Endothelial cell of umbilical vein (primary cell): ENCODE results near the gene SPTB. TPM values are rescaled to one million over a fixed set of nuclear protein-coding genes. Genes with fewer than 3 reads are reported as not detected.

ENCODE experiments used
- BruUV-seq: library from RNA; stranded (reverse); fragments of 400-500 nt; replicated peaks from 2 replicates; lab custom pipeline; 2021; lab: Mats Ljungman, UMichigan
- CTCF ChIA-PET: fragments of 300-600, 350-600 bp; sonication (Branson Sonifier 250); formaldehyde crosslinking; loops from one replicate; lab custom pipeline; 2021; ENCODE audit warnings: antibody characterized with exemption, inconsistent platforms; lab: Charles Lee
- POLR2A ChIA-PET: fragments of 300-600, 350-600 bp; sonication (Branson Sonifier 250); formaldehyde crosslinking; loops from one replicate; lab custom pipeline; 2021; ENCODE audit warnings: antibody characterized with exemption, inconsistent platforms; lab: Charles Lee
- DNase-seq: peaks from one replicate; pipeline ENCODE4 v3.0.0-alpha.2; 2011; ENCODE audit warnings: low read depth, low spot score
- FAIRE-seq: peaks from 2 replicates; lab custom pipeline; 2011; peaks lifted over from hg19 to GRCh38; lab: Jason Lieb, UNC
- H2AFZ ChIP-seq: 2 replicates; pipeline ENCODE4 v1.6.0; 2012; ENCODE audit warnings: low read depth, low read length, control low read depth, inconsistent platforms
- H3K27ac ChIP-seq: 2 replicates; pipeline ENCODE4 v1.5.1; 2011; ENCODE audit warnings: low read depth, mild to moderate bottlenecking, control low read depth, low read length, moderate library complexity; ENCODE audit not compliant: insufficient read depth
- H3K27me3 ChIP-seq, 2 experiments: 2 replicates each; pipeline versions ENCODE4 v1.6.0 to v1.6.1; 2011; ENCODE audit warnings: low read length in 2 of 2, mixed read lengths in 1 of 2; ENCODE audit not compliant: control insufficient read depth in 2 of 2, insufficient read depth in 2 of 2
- H3K36me3 ChIP-seq, 2 experiments: 2 replicates in 1 of 2; 3 replicates in 1 of 2; pipeline ENCODE4 v1.5.1; 2011; ENCODE audit warnings: low read length in 2 of 2, mild to moderate bottlenecking in 1 of 2, moderate library complexity in 1 of 2; ENCODE audit not compliant: control insufficient read depth in 2 of 2, insufficient read depth in 2 of 2; ENCODE audit errors: extremely low read depth in 1 of 2
- H3K4me1 ChIP-seq: 3 replicates; pipeline ENCODE4 v1.5.1; 2011; ENCODE audit warnings: mild to moderate bottlenecking, low read length; ENCODE audit not compliant: control insufficient read depth, insufficient read depth; ENCODE audit errors: extremely low read depth
- H3K4me2 ChIP-seq: 2 replicates; pipeline ENCODE4 v1.6.1; 2011; ENCODE audit warnings: low read length, control low read depth, mixed read lengths; ENCODE audit not compliant: insufficient read depth
- H3K4me3 ChIP-seq, 3 experiments: fragments of 200-600 bp in 1 of 3; sonication (generic), shearing (Covaris generic) in 1 of 3; replicated peaks in 1 of 3; 2 replicates each; pipeline ENCODE4 v1.5.1; 2011 to 2016; ENCODE audit warnings: control low read depth in 3 of 3, low read length in 3 of 3, mild to moderate bottlenecking in 2 of 3, inconsistent platforms in 1 of 3, low read depth in 1 of 3, moderate library complexity in 1 of 3; ENCODE audit not compliant: insufficient read depth in 1 of 3
- H3K79me2 ChIP-seq: 2 replicates; pipeline ENCODE4 v1.6.0; 2012; ENCODE audit warnings: low read length, inconsistent platforms; ENCODE audit not compliant: control insufficient read depth, insufficient read depth
- H3K9ac ChIP-seq: replicated peaks from 2 replicates; pipeline ENCODE3; 2011; ENCODE audit warnings: low read length, control low read depth; ENCODE audit not compliant: insufficient read depth; ENCODE audit errors: extremely low read depth
- H3K9me1 ChIP-seq: replicated peaks from 3 replicates; pipeline ENCODE4 v1.6.0; 2011; ENCODE audit warnings: mild to moderate bottlenecking, low read length; ENCODE audit not compliant: control insufficient read depth, insufficient read depth; ENCODE audit errors: extremely low read depth
- H3K9me3 ChIP-seq: replicated peaks from 2 replicates; pipeline ENCODE4 v1.5.1; 2012; ENCODE audit warnings: low read length, inconsistent platforms; ENCODE audit not compliant: control insufficient read depth, insufficient read depth
- H4K20me1 ChIP-seq: replicated peaks from 2 replicates; pipeline ENCODE3; 2011; ENCODE audit warnings: mild to moderate bottlenecking, low read length; ENCODE audit not compliant: control insufficient read depth, insufficient read depth; ENCODE audit errors: extremely low read depth
- CTCF ChIP-seq, 2 donors: IDR thresholded peaks; 1 replicate in 1 of 2; 2 replicates in 1 of 2; pipeline ENCODE4 v1.5.1; 2011; ENCODE audit warnings: low read length in 2 of 2, mild to moderate bottlenecking in 2 of 2, moderate library complexity in 2 of 2, control low read depth in 1 of 2, inconsistent platforms in 1 of 2, low read depth in 1 of 2; ENCODE audit not compliant: insufficient read depth in 1 of 2; ENCODE audit errors: extremely low read depth in 1 of 2
- EZH2 ChIP-seq: IDR thresholded peaks from 2 replicates; pipeline ENCODE4 v1.6.1; 2012; ENCODE audit warnings: borderline replicate concordance, low read depth, mild to moderate bottlenecking, moderate library complexity, low read length, inconsistent platforms; ENCODE audit not compliant: severe bottlenecking
- FOS ChIP-seq: IDR thresholded peaks from 2 replicates; pipeline ENCODE4 v1.6.1; 2011; ENCODE audit warnings: mild to moderate bottlenecking, low read length, moderate library complexity, borderline replicate concordance; ENCODE audit not compliant: insufficient read depth
- GATA2 ChIP-seq: IDR thresholded peaks from 2 replicates; pipeline ENCODE4 v1.7.0; 2011; ENCODE audit warnings: low read depth, mild to moderate bottlenecking, moderate library complexity, mixed read lengths, low read length; ENCODE audit not compliant: insufficient read length, insufficient read depth
- JUN ChIP-seq: IDR thresholded peaks from 2 replicates; pipeline ENCODE4 v1.6.1; 2011; ENCODE audit warnings: borderline replicate concordance, low read depth; ENCODE audit not compliant: insufficient read length, insufficient read depth
- MAX ChIP-seq: IDR thresholded peaks from 2 replicates; pipeline ENCODE4 v1.6.1; 2011; ENCODE audit not compliant: insufficient read depth, insufficient read length
- MYC ChIP-seq: IDR thresholded peaks from one replicate; pipeline ENCODE4 v1.6.1; 2011; ENCODE audit warnings: mild to moderate bottlenecking, low read depth, low read length
- POLR2A ChIP-seq: IDR thresholded peaks from 2 replicates; pipeline ENCODE4 v1.6.1; 2012; ENCODE audit warnings: low read depth, mild to moderate bottlenecking, control low read depth, low read length
- POLR2AphosphoS5 ChIP-seq: IDR thresholded peaks from 2 replicates; pipeline ENCODE4 v1.6.1; 2012; ENCODE audit warnings: low read depth, mild to moderate bottlenecking, control low read depth, low read length, moderate library complexity; ENCODE audit not compliant: insufficient read depth
- dilution Hi-C: fragments of 300-500 bp; cut with MboI; formaldehyde crosslinking; loops from one replicate; pipeline ENCODE4 v1.15.0; 2019; ENCODE audit warnings: low sequenced_read_pairs; ENCODE audit not compliant: extremely low pct_ligation_motif_present
- intact Hi-C: fragments of 100-400 bp; cut with micrococcal nuclease; formaldehyde crosslinking; loops from one replicate; pipeline ENCODE4 v1.10.0; 2022
- polyA plus RNA-seq, 4 experiments: library from polyadenylated mRNA; depleted of rRNA in 3 of 4; stranded (reverse) in 3 of 4; unstranded in 1 of 4; fragments of >200 nt; gene quantifications; 2 replicates each; pipeline versions ENCODE4 v1.2.1 to v1.2.3, GENCODE V29; 2011 to 2012; ENCODE audit warnings: missing spikeins in 1 of 4
- total RNA-seq: library from RNA; stranded (reverse); gene quantifications from 2 replicates; pipeline ENCODE4 v1.2.3, GENCODE V29; 2021

SPTB gene
- total and polyA plus RNA-seq, 2 donors (not counting 3 experiments of a cell fraction or from before 2014, with no cell fraction given) = 0.03 to 0.07 TPM

- DNase-seq (no peak), FAIRE-seq (no peak)
- dilution Hi-C loops (no loop called here), intact Hi-C loops (no loop called here)
- H3K4me3 ChIP-seq = no peak overlapping the region
- ChIA-PET POLR2A (no interaction called here), CTCF (interaction anchor here (0.7 to 2.5 kb wide), 5 partner anchors 11 to 121 kb away, joined by 3 to 9 read pairs (median 3); no protein-coding TSS in a partner anchor)
- H3K4me2 ChIP-seq = no peak overlapping the region
- BruUV-seq = no TSS peak
- no peaks in the 10 kb centered on the region for H3K36me3 ChIP-seq
- no peaks in the 10 kb centered on the region for H3K9me1 ChIP-seq
- no peaks in the 10 kb centered on the region for H3K9me3 ChIP-seq
- H4K20me1 ChIP-seq = no peaks in the 10 kb centered on the region
- H3K4me1 ChIP-seq = no peaks in the 10 kb centered on the region
- H3K79me2 ChIP-seq = no peaks in the 10 kb centered on the region
- peaks cover 0 to 3% of the 10 kb centered on the region in 2 experiments for H3K27me3 ChIP-seq
- H3K9ac ChIP-seq = no peak overlapping the region
- H3K27ac ChIP-seq = no peak overlapping the region
- no peak overlapping the region for H2AFZ ChIP-seq
- TF ChIP-seq FOS (no peak), MAX (no peak), GATA2 (no peak), CTCF (IDR thresholded peaks at IDR 0.05; ENCODE audit: extremely low read depth in 1 of 2, insufficient read depth in 1 of 2, low read depth in 1 of 2, low read length in 2 of 2) (no peak), POLR2A (no peak), POLR2AphosphoS5 (no peak), JUN (no peak), MYC (no peak), EZH2 (no peak)
These were observed 107.2 kb downstream of the SPTB start for GRCh38 chr14:64772397-64772950.
